Skin of body (tissue), 2 donors: ENCODE results near the gene CNTN1. TPM values are rescaled to one million over a fixed set of nuclear protein-coding genes. Genes with fewer than 3 reads are reported as not detected.
"Not testable (repeated sequence)": the region's sequence is repeated elsewhere in the genome, so short reads cannot be mapped to it uniquely, and the experiment has no call there.

Source experiments
- DNase-seq: peaks from one replicate; lab custom pipeline; 2025; lab: John Stamatoyannopoulos, UW
- total RNA-seq: library from RNA; depleted of rRNA; stranded (reverse); fragments of >200 nt; gene quantifications from one replicate; pipeline ENCODE4 v1.2.3, GENCODE V29; 2014

CNTN1 gene
- total RNA-seq, 1 donor from 2014 or later, result 28.9 TPM

GRCh38 chr12:40697566-40698259 is 5.5 kb downstream of the CNTN1 start:
- DNase-seq, result peak; percentile 4

DNA sequence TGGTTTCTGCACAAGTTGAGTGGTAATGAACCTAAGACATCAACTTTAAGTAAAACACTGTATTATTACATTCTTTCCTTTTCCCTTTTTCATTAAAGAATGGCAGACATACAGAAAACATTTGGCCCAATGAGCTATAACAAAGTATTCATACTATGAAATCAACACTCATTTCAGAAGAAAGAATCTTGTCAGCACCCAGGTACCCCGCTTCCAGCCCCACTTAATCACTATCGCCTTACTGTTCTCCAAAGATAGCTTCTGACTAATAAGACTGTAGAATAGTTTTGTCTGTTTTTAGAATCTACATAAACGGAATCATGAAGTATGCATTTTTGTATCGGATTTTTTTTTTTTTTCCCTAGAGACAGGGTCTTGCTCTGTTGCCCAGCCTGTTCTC is 9.5 kb downstream of the CNTN1 start:
- no peak for DNase-seq

- no peak for DNase-seq
These were observed 18.9 kb downstream of the CNTN1 start for GRCh38 chr12:40711121-40711520.

DNA sequence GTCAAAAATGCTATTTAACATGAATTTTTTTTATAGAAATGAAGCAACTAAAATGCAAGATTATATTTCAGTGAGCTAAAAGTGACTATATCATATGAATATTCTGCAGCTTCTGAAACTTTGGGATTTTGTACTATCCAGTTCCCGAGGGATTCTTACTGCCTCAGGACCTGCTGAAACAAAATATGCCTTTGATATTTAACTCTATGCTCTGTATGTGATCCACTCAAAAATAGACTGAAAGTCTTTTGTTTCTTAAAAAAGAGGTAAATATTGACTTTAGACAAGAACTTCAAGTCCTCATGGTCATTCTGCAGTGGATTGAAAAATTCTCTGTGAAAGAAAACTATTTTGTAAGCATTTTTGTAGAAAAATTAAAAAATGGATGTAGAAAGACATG is 22.4 kb downstream of the CNTN1 start:
- no peak for DNase-seq

GRCh38 chr12:40716037-40716436 is 23.8 kb downstream of the CNTN1 start:
- DNase-seq, result no peak

DNA sequence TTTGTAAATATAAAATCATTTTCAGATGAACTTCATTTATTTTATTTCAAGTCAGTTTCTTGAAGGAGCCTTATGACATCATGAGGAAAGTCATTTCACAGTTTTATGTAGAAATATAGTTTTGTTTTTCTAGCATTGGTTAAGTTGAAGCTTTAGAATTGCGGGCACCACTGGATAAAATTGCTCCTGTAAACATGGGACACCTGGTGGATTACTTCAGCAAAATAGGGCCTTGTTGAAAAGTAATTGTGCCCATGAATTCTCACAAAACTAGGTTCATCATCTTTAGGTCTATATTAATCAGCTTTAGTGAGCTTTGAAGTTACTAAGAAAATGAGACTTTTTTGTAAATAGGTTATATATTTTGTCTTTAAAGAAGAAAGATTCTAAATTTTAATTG is 25.3 kb downstream of the CNTN1 start:
- no peak for DNase-seq

GRCh38 chr12:40718878-40719372 is 26.7 kb downstream of the CNTN1 start:
- DNase-seq, result no peak

DNA sequence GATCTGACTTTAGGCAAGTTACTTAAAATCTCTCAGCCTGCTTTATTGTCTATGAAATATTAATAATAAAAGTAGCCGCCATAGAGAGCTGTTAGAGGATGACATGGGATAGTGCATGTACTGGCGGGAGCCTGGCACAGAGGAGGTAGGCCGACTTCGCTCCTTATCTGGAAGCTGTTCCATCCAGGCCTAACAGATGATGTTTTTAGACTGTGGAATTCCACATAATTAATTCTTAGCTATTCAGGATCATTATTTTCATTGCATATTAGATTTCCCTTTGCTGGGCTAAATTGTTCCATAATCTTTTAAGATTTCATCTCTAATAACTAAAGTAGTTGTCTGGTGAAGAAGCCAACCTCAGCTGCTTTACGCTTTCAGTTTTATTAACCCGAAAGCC is 30.8 kb downstream of the CNTN1 start:
- DNase-seq, result no peak

DNA sequence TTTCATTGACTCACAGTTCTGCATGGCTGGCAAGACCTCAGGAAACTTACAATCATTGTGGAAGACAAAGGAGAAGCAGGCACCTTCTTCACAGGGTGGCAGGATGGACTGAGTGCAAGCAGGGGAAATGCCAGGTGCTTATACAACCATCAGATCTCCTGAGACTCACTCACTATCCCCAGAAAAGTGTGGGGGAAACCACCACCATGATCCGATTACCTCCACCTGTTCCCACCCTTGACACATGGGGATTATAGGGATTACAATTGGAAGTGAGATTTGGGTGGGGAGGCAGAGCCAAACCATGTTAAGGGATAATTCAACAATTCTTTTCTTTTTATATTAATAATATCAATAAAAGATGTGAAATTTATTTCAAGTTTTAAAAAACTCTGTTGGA is 34.1 kb downstream of the CNTN1 start:
- no peak for DNase-seq

DNA sequence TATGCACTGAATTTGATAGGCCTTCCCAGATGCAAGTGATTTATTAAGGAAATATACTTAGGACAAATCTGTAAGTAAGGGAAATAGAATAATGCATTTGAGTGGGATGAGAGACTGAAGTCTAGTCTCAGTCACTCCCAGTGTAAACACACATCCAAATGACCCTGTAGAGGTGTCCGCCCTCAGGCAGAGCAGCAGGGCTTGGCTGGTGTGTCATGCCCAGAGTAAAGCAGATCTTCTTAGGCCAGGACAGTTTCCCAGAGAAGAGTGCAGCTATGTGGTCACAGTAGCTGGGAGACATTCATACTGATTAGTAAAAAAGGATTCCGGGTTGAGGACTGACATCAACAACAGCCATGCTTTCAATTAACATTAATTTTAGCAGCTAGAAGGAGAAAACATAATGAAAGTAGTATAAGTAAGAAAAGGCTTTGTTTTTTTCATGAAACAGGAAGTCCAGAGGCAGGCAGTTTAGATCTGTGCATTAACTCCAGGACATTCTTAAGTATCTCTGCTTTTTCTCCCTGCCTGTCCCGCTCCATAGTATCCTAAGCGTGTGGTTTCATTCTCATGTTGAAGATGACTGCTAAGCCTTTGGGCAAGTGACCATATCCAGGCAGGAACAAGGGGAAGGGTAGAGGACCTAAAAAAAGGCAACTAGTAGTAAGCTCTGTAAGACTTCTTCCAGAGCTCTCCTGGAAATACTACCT is 35.7 kb downstream of the CNTN1 start:
- DNase-seq, result no peak

GRCh38 chr12:40730281-40730680 is 38.0 kb downstream of the CNTN1 start:
- no peak for DNase-seq

DNA sequence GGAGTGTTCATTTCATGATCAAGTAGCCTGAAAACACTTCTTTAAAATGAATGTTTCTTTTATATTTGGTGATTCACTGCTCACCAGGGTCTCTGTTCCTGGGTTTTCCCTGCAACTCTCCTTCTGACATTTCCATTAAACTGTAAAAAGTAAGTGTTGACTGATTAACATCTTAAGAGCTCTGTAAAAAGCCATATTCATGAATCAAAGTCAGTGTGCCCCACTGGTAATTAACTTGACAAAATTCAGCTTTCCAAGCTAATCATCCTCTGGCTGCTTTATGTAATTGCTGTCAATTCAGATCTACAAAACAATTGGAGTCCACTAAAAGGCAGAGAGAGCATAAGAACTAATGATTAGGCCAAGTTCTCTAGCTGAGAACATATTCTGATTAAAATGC is 41.6 kb downstream of the CNTN1 start:
- DNase-seq, result no peak

DNA sequence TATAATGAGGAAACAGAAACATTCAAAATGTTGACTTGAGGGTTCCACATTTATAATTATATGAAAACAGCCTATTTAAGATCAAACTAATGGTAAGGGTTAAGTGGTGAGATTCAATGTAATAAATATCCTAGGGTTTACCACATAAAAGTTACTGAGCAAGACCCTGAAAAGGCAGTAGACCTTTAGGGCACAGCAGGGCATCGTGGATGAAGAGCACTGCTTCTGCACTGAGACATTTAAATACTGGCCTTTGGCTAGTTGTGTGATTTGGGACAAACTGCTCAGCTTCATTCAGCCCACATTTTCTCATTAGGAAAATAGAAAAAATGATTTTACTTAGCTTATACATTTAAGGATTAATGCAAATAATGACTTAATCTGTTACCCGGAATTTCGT is 42.0 kb downstream of the CNTN1 start:
- no peak for DNase-seq

- DNase-seq, result no peak
These were observed 43.5 kb downstream of the CNTN1 start for GRCh38 chr12:40735551-40736230.

GRCh38 chr12:40737416-40737815 is 45.2 kb downstream of the CNTN1 start:
- DNase-seq, result not testable (repeated sequence)

- DNase-seq, result no peak
These were observed 46.6 kb downstream of the CNTN1 start for GRCh38 chr12:40738856-40739255.

GRCh38 chr12:40742041-40742440 is 49.8 kb downstream of the CNTN1 start:
- DNase-seq, result no peak

DNA sequence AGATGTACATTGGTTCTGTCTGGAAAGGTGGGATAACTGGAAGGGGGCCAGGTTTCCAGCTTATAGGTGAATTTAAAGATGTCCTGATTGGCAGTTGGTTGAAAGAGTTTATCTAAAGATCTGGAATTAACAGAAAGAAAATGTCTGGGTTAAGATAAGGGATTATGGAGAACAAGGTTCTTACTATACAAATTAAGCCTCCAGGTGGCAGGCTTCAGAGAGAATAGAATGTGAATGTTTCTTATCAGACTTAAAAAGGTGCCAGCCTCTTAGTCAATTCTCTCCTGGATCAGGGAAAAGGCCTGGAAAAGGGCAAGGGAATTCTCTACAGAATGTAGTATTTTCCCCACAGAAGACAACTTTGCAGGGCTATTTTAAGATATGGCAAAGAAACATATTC is 53.1 kb downstream of the CNTN1 start:
- DNase-seq, result no peak

- no peak for DNase-seq
These were observed 57.6 kb downstream of the CNTN1 start for GRCh38 chr12:40749863-40750262.

- DNase-seq, result no peak
These were observed 59.8 kb downstream of the CNTN1 start for GRCh38 chr12:40752011-40752410.

DNA sequence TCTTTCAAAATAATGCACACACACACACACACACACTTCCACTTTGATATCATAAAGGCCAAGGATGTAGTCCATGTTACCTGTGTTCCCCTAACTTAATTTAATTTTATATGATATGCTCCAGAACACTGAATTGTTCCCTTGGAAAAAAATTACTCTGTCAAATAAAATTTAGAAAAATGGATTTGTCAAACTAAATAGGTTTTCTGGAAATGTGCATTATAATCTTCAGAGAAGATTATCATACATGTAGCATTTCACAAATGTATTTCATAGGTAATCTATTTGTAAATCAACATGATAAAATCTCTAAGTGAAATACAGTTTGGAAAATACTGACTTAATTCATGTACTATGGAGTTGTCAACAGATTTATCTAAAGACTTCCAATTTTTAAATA is 68.6 kb downstream of the CNTN1 start:
- DNase-seq, result no peak

DNA sequence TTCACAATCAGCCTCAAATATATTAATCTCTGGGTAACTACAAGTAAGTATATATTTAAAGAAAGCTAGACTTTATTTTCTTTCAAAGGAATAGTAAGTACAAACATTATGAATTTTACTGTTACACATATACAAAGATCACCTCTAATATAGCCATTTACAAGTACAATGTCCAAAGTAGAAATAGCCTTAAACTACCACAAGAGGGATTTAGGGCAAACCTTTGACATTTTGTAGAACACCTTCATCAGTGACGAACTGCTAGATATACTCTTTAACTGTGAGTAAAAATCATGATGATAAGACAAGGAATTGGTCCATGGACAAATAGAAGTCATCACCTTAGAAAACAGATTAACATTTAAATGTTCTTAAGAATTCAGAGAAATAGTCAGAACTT is 69.8 kb downstream of the CNTN1 start:
- DNase-seq, result no peak
